ENCODE measurements around the gene REG3G. TPM values are rescaled to one million over a fixed set of nuclear protein-coding genes. Genes with fewer than 3 reads are reported as not detected.

REG3G gene
- total RNA-seq, 3 donors from 2014 or later (not counting 1 experiment from before 2014, with no cell fraction given): not detected

GRCh38 chr2:78992451-78992806 lies 33.1 kb upstream of the REG3G start:
- Histone ChIP-seq H3K27me3 (ENCODE audit: control insufficient read depth, insufficient read depth, low read length) (peaks cover 6% of the 10 kb centered on the region), H3K9me3 (ENCODE audit: control insufficient read depth, insufficient read depth, low read length) (peaks cover 9% of the 10 kb centered on the region), H3K4me1 (ENCODE audit: control insufficient read depth, insufficient read depth, low read length) (no peaks in the 10 kb centered on the region), H3K36me3 (ENCODE audit: control insufficient read depth, insufficient read depth, low read length) (no peaks in the 10 kb centered on the region), H3K27ac (ENCODE audit: low read length) (no peak overlapping the region), H3K4me3 (ENCODE audit: low read length) (no peak overlapping the region)
- Mint-ChIP-seq H3K4me3 (no peak overlapping the region), H3K36me3 (peaks cover 5% of the 10 kb centered on the region), H3K27me3 (ENCODE audit: low read depth in 2 of 2) (peaks cover 23 to 28% of the 10 kb centered on the region in 2 donors), H3K27ac (no peak overlapping the region), H3K9me3 (peaks cover 3 to 8% of the 10 kb centered on the region in 2 donors), H3K4me1 (no peaks in the 10 kb centered on the region)
- TF ChIP-seq CTCF (IDR thresholded peaks at IDR 0.05): no peak
- no peak for ATAC-seq
- intact Hi-C loops (cut with micrococcal nuclease): no loop called here
- no peak for DNase-seq
- WGBS (ENCODE audit: insufficient coverage): 18% methylated on average over 11 of the region's 11 CpGs

- no peak overlapping the region for H3K27ac ChIP-seq (ENCODE audit: low read length)
- H3K4me3 ChIP-seq (ENCODE audit: low read length): no peak overlapping the region
- Mint-ChIP-seq H3K4me1 (no peaks in the 10 kb centered on the region), H3K4me3 (no peak overlapping the region), H3K9me3 (peaks cover 3 to 8% of the 10 kb centered on the region in 2 donors), H3K27ac (no peak overlapping the region), H3K27me3 (ENCODE audit: low read depth in 2 of 2) (peaks cover 23 to 28% of the 10 kb centered on the region in 2 donors), H3K36me3 (peaks cover 5% of the 10 kb centered on the region)
- ATAC-seq: no peak
- intact Hi-C loops (cut with micrococcal nuclease): no loop called here
- H3K9me3 ChIP-seq (ENCODE audit: control insufficient read depth, insufficient read depth, low read length): peaks cover 9% of the 10 kb centered on the region
- H3K4me1 ChIP-seq (ENCODE audit: control insufficient read depth, insufficient read depth, low read length): no peaks in the 10 kb centered on the region
- peaks cover 6% of the 10 kb centered on the region for H3K27me3 ChIP-seq (ENCODE audit: control insufficient read depth, insufficient read depth, low read length)
- TF ChIP-seq CTCF (IDR thresholded peaks at IDR 0.05): no peak
- no peaks in the 10 kb centered on the region for H3K36me3 ChIP-seq (ENCODE audit: control insufficient read depth, insufficient read depth, low read length)
- WGBS (ENCODE audit: insufficient coverage): 3% methylated on average over 45 of the region's 45 CpGs
- DNase-seq: no peak
These were observed 32.5 kb upstream of the REG3G start for GRCh38 chr2:78992807-78993517.

- H3K27me3 ChIP-seq (ENCODE audit: control insufficient read depth, insufficient read depth, low read length): peaks cover 6% of the 10 kb centered on the region
- Mint-ChIP-seq H3K36me3 (peaks cover 5% of the 10 kb centered on the region), H3K27me3 (ENCODE audit: low read depth in 2 of 2) (peaks cover 23 to 28% of the 10 kb centered on the region in 2 donors), H3K4me1 (no peaks in the 10 kb centered on the region), H3K4me3 (no peak overlapping the region), H3K27ac (no peak overlapping the region), H3K9me3 (peaks cover 3 to 8% of the 10 kb centered on the region in 2 donors)
- DNase-seq (no peak), ATAC-seq (no peak)
- H3K4me3 ChIP-seq (ENCODE audit: low read length): no peak overlapping the region
- H3K27ac ChIP-seq (ENCODE audit: low read length): no peak overlapping the region
- no peaks in the 10 kb centered on the region for H3K36me3 ChIP-seq (ENCODE audit: control insufficient read depth, insufficient read depth, low read length)
- TF ChIP-seq CTCF (IDR thresholded peaks at IDR 0.05): no peak
- H3K9me3 ChIP-seq (ENCODE audit: control insufficient read depth, insufficient read depth, low read length): peaks cover 9% of the 10 kb centered on the region
- no peaks in the 10 kb centered on the region for H3K4me1 ChIP-seq (ENCODE audit: control insufficient read depth, insufficient read depth, low read length)
- intact Hi-C loops (cut with micrococcal nuclease): no loop called here
- 29% methylated on average over 25 of the region's 25 CpGs for WGBS (ENCODE audit: insufficient coverage)
These were observed 31.9 kb upstream of the REG3G start for GRCh38 chr2:78993518-78994148.
